DMS114 treated with DMSO at 0.1 percent for 48 hours (cell line): ENCODE measurements around the gene PPP2R3B.
"Not testable (repeated sequence)": the region's sequence is repeated elsewhere in the genome, so short reads cannot be mapped to it uniquely, and the experiment has no call there.

Experiments
- DNase-seq: peaks from one replicate; lab custom pipeline; 2025; ENCODE audit not compliant: unreplicated experiment; lab: John Stamatoyannopoulos, UW

Gene PPP2R3B

GRCh38 chrX:305781-306613 is 80.7 kb downstream of the PPP2R3B start:
- not testable (repeated sequence) for DNase-seq

GRCh38 chrX:302975-303374 is 83.7 kb downstream of the PPP2R3B start:
- DNase-seq, result no peak

- no peak for DNase-seq
These were observed 86.4 kb downstream of the PPP2R3B start for GRCh38 chrX:300334-300733.

- DNase-seq, result no peak
These were observed 87.7 kb downstream of the PPP2R3B start for GRCh38 chrX:298993-299392.

- DNase-seq, result no peak
These were observed 91.6 kb downstream of the PPP2R3B start for GRCh38 chrX:295136-295535.

GRCh38 chrX:292900-293897 is 93.5 kb downstream of the PPP2R3B start:
- DNase-seq, result no peak

GRCh38 chrX:291411-291901 is 95.3 kb downstream of the PPP2R3B start:
- no peak for DNase-seq

GRCh38 chrX:290476-291166 is 96.1 kb downstream of the PPP2R3B start:
- DNase-seq, result no peak

- DNase-seq, result no peak
These were observed 98.1 kb downstream of the PPP2R3B start for GRCh38 chrX:288561-288991.

- DNase-seq, result no peak
These were observed 99.0 kb downstream of the PPP2R3B start for GRCh38 chrX:287670-288069.

GRCh38 chrX:285076-285677 is 101.5 kb downstream of the PPP2R3B start:
- no peak for DNase-seq
